ENCODE results near the gene PXN. TPM values are rescaled to one million over a fixed set of nuclear protein-coding genes. Genes with fewer than 3 reads are reported as not detected.

The PXN gene
- total and polyA plus RNA-seq, 10 of the 15 experiments (the other 5 are each of a cell fraction or from before 2014, with no cell fraction given): 1.0 to 32.0 (median 11.5) TPM

GRCh38 chr12:120286768-120287490 is 21.4 kb upstream of the PXN start (continued):
- TF ChIP-seq NKRF (conservative IDR thresholded peaks at IDR 0.05) (no peak), DPF2 (IDR thresholded peaks at IDR 0.05) (no peak), ATF7 (IDR thresholded peaks at IDR 0.05; ENCODE audit: low read depth) (no peak), NFYA (IDR thresholded peaks at IDR 0.05; ENCODE audit: borderline replicate concordance, low read depth, low read length) (no peak), E2F8 (IDR thresholded peaks at IDR 0.05; ENCODE audit: low read depth, partially characterized antibody) (no peak), FOXK2 (IDR thresholded peaks at IDR 0.05) (no peak), LARP7 (IDR thresholded peaks at IDR 0.05) (no peak), RCOR1 (conservative IDR thresholded peaks at IDR 0.05; ENCODE audit: low read depth, low read length) (no peak), SMAD1 (IDR thresholded peaks at IDR 0.05; ENCODE audit: low read depth, partially characterized antibody) (no peak), SP1 (IDR thresholded peaks at IDR 0.05; ENCODE audit: low read depth, low read length) (no peak), NR2F1 (conservative IDR thresholded peaks at IDR 0.05) (no peak), IRF4 (IDR thresholded peaks at IDR 0.05; ENCODE audit: low read depth, low read length) (no peak)
